Omental fat pad (tissue), 4 donors: ENCODE results near the gene TNPO1. TPM values are rescaled to one million over a fixed set of nuclear protein-coding genes. Genes with fewer than 3 reads are reported as not detected.

Source experiments
- ATAC-seq: fragments of 150-250 bp; one replicate; pipeline ENCODE4 v1.9.1; 2016; ENCODE audit warnings: mild to moderate bottlenecking, moderate library complexity; ENCODE audit not compliant: low FRiP score
- DNase-seq: peaks from one replicate; pipeline ENCODE4 v3.0.0-alpha.2; 2019; ENCODE audit warnings: low spot score
- total RNA-seq, 4 donors: library from RNA; depleted of rRNA; stranded (reverse); fragments of >200 nt; gene quantifications; one replicate each; pipeline ENCODE4 v1.1.0, GENCODE V29; 2016
- TF ChIP-seq, protein P1 (sequence below), 3 donors: fragments of 450-650 bp; IDR thresholded peaks; one replicate each; pipeline ENCODE4 v1.5.1; 2016 to 2017; ENCODE audit warnings: antibody characterized with exemption in 3 of 3, mild to moderate bottlenecking in 3 of 3, moderate library complexity in 2 of 3

The TNPO1 gene
- total RNA-seq, 4 donors from 2014 or later: 74.6 to 123 (median 99.6) TPM

DNA sequence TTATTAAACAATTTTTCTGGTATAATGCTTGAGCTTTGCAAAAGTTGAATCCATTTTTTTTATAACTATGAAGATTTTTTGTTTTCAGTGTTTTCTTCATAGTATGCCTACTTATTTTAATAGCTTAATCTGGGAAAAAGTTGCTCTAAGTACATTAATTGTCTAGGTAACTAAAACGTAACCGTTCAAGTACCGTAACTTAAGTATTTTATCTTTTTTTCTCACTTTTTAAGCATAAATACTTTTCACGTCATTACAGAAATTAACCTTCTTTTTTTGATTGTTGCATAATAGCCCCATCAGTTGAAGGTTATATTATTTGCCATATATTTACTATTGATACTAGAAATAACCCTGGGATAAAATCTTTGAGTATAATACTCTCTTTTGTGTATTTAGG lies 15.2 kb downstream of the TNPO1 start:
- ATAC-seq: no peak
- DNase-seq: no peak
- TF ChIP-seq, protein P1, sequence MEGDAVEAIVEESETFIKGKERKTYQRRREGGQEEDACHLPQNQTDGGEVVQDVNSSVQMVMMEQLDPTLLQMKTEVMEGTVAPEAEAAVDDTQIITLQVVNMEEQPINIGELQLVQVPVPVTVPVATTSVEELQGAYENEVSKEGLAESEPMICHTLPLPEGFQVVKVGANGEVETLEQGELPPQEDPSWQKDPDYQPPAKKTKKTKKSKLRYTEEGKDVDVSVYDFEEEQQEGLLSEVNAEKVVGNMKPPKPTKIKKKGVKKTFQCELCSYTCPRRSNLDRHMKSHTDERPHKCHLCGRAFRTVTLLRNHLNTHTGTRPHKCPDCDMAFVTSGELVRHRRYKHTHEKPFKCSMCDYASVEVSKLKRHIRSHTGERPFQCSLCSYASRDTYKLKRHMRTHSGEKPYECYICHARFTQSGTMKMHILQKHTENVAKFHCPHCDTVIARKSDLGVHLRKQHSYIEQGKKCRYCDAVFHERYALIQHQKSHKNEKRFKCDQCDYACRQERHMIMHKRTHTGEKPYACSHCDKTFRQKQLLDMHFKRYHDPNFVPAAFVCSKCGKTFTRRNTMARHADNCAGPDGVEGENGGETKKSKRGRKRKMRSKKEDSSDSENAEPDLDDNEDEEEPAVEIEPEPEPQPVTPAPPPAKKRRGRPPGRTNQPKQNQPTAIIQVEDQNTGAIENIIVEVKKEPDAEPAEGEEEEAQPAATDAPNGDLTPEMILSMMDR (IDR thresholded peaks at IDR 0.05): no peak

DNA sequence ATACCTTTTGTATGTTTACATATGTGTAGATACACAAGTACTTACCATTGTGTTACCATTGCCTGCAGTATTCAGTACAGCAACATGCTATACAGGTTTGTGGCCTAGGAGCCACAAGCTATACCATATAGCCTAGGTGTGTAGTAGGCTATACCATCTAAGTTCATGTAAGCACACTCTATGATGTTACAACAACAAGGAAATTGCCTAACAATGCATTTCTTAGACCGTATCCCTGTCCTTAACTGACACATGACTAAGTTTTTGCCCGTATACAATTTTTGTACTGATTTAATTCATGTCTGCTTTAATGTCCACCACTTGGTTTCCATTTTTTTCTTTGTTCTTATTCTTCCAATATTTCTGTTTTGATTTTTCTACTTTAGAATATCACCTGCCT lies 18.5 kb downstream of the TNPO1 start:
- DNase-seq (no peak), ATAC-seq (no peak)
- TF ChIP-seq, protein P1 (IDR thresholded peaks at IDR 0.05): no peak

DNA sequence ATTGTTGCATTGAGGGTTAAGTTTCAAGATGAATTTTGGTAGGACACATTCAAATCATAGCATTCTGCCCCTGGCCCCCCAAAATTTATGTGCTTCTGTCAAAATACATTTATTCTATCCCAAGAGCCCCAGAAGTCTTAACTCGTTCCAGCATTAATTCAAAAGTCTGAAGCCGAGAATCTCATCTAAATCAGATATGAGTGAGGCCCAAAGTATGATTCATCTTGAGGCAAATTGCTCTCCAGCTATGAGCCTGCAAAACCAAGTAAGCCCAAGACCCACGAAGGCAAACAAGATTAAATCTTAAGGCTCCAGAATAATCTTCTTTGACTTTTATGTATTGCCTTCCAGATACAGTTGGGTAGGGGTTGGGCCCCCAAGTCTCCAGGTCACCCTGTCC lies 19.2 kb downstream of the TNPO1 start:
- ATAC-seq: no peak
- no peak for DNase-seq
- TF ChIP-seq, protein P1 (IDR thresholded peaks at IDR 0.05): no peak

DNA sequence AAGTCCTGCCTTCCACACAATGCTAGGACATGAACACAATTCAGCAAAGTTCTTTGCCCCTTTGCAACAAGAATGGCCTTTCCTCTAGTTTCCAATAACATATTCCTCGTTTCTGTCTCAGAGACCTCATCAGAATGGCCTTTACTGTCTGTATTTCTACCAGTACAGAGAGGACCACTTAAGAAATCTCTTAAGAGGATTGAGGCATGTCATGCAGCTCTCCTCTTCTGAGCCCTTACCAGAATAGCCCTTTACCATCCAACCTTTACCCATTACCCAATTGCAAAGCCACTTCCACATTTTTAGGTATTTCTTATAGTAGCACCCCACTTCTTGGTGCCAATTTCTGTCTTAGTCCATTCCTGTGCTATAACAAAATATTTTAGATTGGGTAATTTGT lies 20.3 kb downstream of the TNPO1 start:
- TF ChIP-seq, protein P1 (IDR thresholded peaks at IDR 0.05): no peak
- no peak for ATAC-seq

DNA sequence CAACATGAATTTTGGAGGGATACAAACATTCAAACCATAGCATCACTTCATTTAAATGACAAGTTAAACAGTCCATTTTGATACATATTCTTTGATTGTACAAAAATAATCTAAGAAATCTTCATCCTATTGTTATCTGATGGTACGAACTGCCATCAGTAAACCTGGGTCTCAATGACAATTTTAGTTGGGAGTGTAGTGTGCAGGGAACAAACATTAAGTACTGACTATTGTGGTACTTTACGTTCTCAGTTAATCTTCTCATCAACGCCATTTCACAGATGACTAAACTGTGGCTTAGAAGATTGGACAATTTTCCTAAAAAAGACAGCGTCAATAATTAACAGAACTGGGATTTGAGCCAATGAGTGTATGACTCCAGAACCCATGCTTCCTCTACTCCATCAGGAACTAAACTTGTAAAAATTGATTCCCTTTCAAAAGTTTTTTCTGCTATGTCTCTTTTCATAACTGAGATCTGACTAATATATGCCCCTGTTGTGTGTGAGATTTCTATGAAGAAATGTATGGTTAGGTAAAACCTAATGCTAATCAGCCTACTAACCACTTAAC lies 21.1 kb downstream of the TNPO1 start:
- DNase-seq (no peak), ATAC-seq (no peak)
- TF ChIP-seq, protein P1 (IDR thresholded peaks at IDR 0.05): no peak

More for the DNA sequence above, 20.3 kb downstream of the TNPO1 start:
- no peak for DNase-seq

DNA sequence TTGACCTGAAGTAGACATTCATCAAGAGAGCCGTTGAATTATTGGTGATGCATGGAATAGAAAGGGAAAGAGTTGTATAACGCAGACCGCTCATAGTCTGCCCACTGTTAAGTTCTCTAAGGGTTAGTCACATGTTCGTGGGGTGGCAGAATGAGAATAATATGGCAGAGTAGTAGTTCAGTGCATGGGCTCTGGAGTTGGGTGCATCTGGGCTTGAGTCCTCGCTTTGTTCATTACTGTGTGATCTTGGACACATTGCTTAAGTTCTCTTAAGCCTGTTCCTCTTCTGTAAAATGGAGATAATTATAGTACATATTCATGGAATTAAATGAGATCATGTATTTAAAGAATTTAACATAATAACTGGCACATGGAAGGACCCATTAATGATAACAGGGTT lies 23.6 kb downstream of the TNPO1 start:
- DNase-seq (no peak), ATAC-seq (no peak)
- TF ChIP-seq, protein P1 (IDR thresholded peaks at IDR 0.05): no peak

DNA sequence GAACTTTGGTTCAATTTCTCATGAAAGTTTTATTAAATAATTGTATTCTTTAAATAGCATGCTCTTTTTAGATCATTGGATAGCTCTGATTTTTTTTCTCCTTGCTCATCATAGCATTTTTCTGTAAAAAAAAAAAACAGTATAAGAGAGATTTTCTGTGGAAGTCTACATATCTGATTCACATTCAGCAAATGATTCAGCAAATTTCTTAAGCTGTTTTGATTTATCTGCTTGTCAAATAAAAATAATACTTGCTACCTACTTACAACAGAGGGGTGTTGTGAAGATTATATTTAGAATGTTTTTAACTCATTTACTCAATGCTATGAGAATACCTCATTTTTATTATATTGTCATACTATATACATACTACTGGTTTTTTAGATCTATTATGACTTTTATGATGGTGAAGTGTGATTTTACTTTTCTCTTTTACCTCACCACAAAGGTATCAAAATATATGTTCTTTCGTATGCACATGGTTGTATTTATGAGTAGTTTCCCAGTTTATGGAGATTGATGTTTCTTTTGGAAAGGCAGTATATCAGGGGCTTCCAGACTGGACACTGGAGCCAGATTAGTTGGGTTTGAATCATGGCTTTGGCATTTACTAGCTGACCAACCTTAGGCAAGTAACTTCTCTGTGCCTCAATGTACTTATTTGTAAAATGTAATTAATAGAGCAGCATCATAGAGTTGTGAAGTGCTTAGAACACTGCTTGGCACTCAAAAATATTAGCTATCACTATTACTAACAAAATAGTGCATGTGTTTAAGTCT lies 25.5 kb downstream of the TNPO1 start:
- ATAC-seq (peak; percentile 39), DNase-seq (no peak)
- TF ChIP-seq, protein P1 (IDR thresholded peaks at IDR 0.05): no peak
